H1 (cell line): Measurements from ENCODE around the gene PLCZ1. TPM values are rescaled to one million over a fixed set of nuclear protein-coding genes. Genes with fewer than 3 reads are reported as not detected.

Source experiments
- ASH2L ChIP-seq: fragments of 200-600, 300-600 bp; sonication (generic); IDR thresholded peaks from one replicate; pipeline ENCODE4 v1.7.1; 2017; ENCODE audit warnings: low read length
- CEBPB ChIP-seq: IDR thresholded peaks from 2 replicates; pipeline ENCODE4 v1.6.1; 2012; ENCODE audit warnings: low read depth, low read length
- CHD1 ChIP-seq: IDR thresholded peaks from 2 replicates; pipeline ENCODE4 v1.6.1; 2012; ENCODE audit warnings: low read depth, low read length, improper control_type of control experiment
- CHD7 ChIP-seq: fragments of 300-600 bp; sonication (generic); IDR thresholded peaks from 2 replicates; pipeline ENCODE4 v1.7.1; 2012; ENCODE audit warnings: low read length, moderate library complexity, mild to moderate bottlenecking, inconsistent platforms; ENCODE audit not compliant: insufficient replicate concordance
- GABPA ChIP-seq: IDR thresholded peaks from 2 replicates; pipeline ENCODE4 v1.6.1; 2011; ENCODE audit warnings: mild to moderate bottlenecking, low read length, moderate library complexity, borderline replicate concordance; ENCODE audit not compliant: insufficient read depth
- MAFK ChIP-seq: IDR thresholded peaks from 2 replicates; pipeline ENCODE4 v1.6.1; 2012; ENCODE audit warnings: low read depth, mild to moderate bottlenecking, improper control_type of control experiment, low read length
- NRF1 ChIP-seq: IDR thresholded peaks from 2 replicates; pipeline ENCODE4 v1.6.1; 2011; ENCODE audit warnings: mild to moderate bottlenecking, low read depth, low read length, improper control_type of control experiment
- RNF2 ChIP-seq: fragments of 200-900, 300-1000 bp; sonication (generic); IDR thresholded peaks from 2 replicates; pipeline ENCODE4 v1.7.1; 2016; ENCODE audit warnings: borderline replicate concordance, low read depth, mild to moderate bottlenecking, antibody characterized with exemption, low read length; ENCODE audit not compliant: poor library complexity, severe bottlenecking; ENCODE audit errors: missing control alignments
- SAP30 ChIP-seq: fragments of 300-600 bp; sonication (generic); IDR thresholded peaks from 2 replicates; pipeline ENCODE4 v1.7.1; 2012; ENCODE audit warnings: low read length, moderate library complexity, mild to moderate bottlenecking, inconsistent platforms; ENCODE audit not compliant: insufficient read depth, insufficient replicate concordance
- polyA plus RNA-seq, 7 experiments: library from polyadenylated mRNA; depleted of rRNA in 3 of 7; stranded (reverse) in 5 of 7; unstranded in 2 of 7; fragments of >200 nt in 5 of 7; fragments of 200-250 nt in 2 of 7; gene quantifications; 1 replicate in 5 of 7; 2 replicates in 1 of 7; 4 replicates in 1 of 7; pipeline versions ENCODE4 v1.2.1 to v1.2.3, GENCODE V29; 2011 to 2013; ENCODE audit warnings: missing spikeins in 2 of 7, mixed read lengths in 2 of 7
- total RNA-seq: library from RNA; stranded (reverse); fragmentation: NEBNext Ultra II Directional; extraction: Animal tissue kit (Norgen Biotek cat#: 25700); gene quantifications from 2 replicates; pipeline ENCODE4 v1.2.1, GENCODE V29; 2021

PLCZ1 gene
- total and polyA plus RNA-seq, 2 of the 8 experiments (the other 6 are each of a cell fraction or from before 2014, with no cell fraction given): not detected

DNA sequence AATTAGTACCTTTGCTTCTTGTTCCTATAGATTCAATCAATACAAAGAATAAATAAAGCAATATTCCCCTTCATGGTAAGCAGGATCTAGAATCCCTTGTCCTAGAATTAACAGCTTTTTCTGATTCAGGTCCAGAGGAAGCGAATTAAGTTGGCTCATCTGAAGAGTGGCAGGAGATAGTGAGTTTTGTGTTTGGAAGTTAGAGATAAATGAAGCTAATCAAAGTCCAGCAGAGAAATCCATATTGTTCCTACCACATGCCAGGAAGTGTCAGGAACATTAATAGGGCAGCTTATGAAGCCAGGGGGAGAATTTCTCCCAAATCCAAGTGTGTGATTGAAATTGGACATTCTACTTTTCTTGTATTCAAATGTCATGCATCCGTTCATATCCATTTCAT, 14.1 kb upstream of the PLCZ1 start (continued):
- TF ChIP-seq CHD7 (no peak), SAP30 (no peak), NRF1 (no peak), RNF2 (no peak), GABPA (no peak), CEBPB (no peak), ASH2L (no peak), MAFK (no peak), CHD1 (no peak)
